ENCODE data around the gene ETV3.

DNA sequence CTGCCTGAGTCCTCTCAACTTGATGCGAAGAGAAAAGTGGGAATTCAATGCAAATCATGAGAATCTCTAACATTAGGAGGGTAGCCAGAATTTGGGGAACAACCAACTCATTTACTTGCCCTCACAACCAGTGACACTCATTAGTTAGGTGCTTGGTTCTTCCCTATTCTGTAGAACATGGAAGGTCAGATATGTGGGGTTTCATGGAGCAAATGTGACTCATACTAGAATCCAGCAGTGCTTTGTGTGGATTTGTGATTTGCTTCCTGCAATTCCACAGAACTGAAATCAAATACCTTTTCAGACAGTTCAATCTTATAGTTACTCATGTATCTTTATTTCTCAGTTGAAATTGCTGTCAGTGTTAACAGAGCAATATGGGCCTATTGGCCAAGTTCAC lies 6.9 kb upstream of the ETV3 start:
- TF ChIP-seq, protein P1, sequence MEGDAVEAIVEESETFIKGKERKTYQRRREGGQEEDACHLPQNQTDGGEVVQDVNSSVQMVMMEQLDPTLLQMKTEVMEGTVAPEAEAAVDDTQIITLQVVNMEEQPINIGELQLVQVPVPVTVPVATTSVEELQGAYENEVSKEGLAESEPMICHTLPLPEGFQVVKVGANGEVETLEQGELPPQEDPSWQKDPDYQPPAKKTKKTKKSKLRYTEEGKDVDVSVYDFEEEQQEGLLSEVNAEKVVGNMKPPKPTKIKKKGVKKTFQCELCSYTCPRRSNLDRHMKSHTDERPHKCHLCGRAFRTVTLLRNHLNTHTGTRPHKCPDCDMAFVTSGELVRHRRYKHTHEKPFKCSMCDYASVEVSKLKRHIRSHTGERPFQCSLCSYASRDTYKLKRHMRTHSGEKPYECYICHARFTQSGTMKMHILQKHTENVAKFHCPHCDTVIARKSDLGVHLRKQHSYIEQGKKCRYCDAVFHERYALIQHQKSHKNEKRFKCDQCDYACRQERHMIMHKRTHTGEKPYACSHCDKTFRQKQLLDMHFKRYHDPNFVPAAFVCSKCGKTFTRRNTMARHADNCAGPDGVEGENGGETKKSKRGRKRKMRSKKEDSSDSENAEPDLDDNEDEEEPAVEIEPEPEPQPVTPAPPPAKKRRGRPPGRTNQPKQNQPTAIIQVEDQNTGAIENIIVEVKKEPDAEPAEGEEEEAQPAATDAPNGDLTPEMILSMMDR (IDR thresholded peaks at IDR 0.05; ENCODE audit: insufficient read depth, low read length, poor library complexity, severe bottlenecking) = no peak
- no peak for TF ChIP-seq EZH2phosphoT487 (conservative IDR thresholded peaks at IDR 0.05; ENCODE audit: low read length)
